ENCODE results near the gene CALU.

- TF ChIP-seq CTCF (optimal IDR thresholded peaks at IDR 0.05 in 1 of 3, IDR thresholded peaks at IDR 0.05 in 1 of 3, conservative IDR thresholded peaks at IDR 0.05 in 1 of 3; ENCODE audit: extremely low read depth in 1 of 3, insufficient read depth in 2 of 3, low read length in 3 of 3) (no peak), EZH2 (IDR thresholded peaks at IDR 0.05; ENCODE audit: low read length) (no peak)
Measured at GRCh38 chr7:128699196-128699712, 39.9 kb upstream of the CALU start.

All from keratinocyte (primary cell).